Mesendoderm (in vitro differentiated cells): Measurements from ENCODE around the gene SGPL1.

ENCODE experiments used
- DNase-seq: peaks from one replicate; pipeline ENCODE4 v3.0.0; 2013
- H2AK5ac ChIP-seq: 2 replicates; pipeline ENCODE4 v1.6.1; 2013; ENCODE audit warnings: low read length, inconsistent platforms
- H2BK120ac ChIP-seq: 2 replicates; pipeline ENCODE4 v1.6.1; 2013; ENCODE audit warnings: low read depth, mild to moderate bottlenecking, low read length, moderate library complexity, mixed read lengths
- H2BK15ac ChIP-seq: replicated peaks from 2 replicates; pipeline ENCODE4 v1.6.1; 2013; ENCODE audit warnings: low read depth, mild to moderate bottlenecking, moderate library complexity
- H2BK5ac ChIP-seq: 2 replicates; pipeline ENCODE4 v1.6.1; 2013; ENCODE audit warnings: low read length, inconsistent platforms
- H3K18ac ChIP-seq: 2 replicates; pipeline ENCODE4 v1.6.1; 2013; ENCODE audit warnings: mild to moderate bottlenecking, low read length, mixed read lengths
- H3K23ac ChIP-seq: one replicate; pipeline ENCODE4 v1.6.1; 2013; ENCODE audit warnings: low read length
- H3K27ac ChIP-seq: 2 replicates; pipeline ENCODE4 v1.5.1; 2013; ENCODE audit warnings: low read depth, mild to moderate bottlenecking, inconsistent platforms, low read length, moderate library complexity
- H3K27me3 ChIP-seq: 2 replicates; pipeline ENCODE4 v1.6.1; 2013; ENCODE audit warnings: low read length, control low read depth, mild to moderate bottlenecking, inconsistent platforms; ENCODE audit not compliant: insufficient read depth, poor library complexity
- H3K36me3 ChIP-seq: 2 replicates; pipeline ENCODE4 v1.6.1; 2013; ENCODE audit warnings: low read length, inconsistent platforms; ENCODE audit not compliant: control insufficient read depth, insufficient read depth
- H3K4ac ChIP-seq: one replicate; pipeline ENCODE4 v1.6.1; 2013; ENCODE audit warnings: low read depth, mild to moderate bottlenecking, low read length, moderate library complexity
- H3K4me1 ChIP-seq: 2 replicates; pipeline ENCODE4 v1.6.1; 2013; ENCODE audit warnings: low read depth, low read length, inconsistent platforms; ENCODE audit not compliant: control insufficient read depth
- H3K4me2 ChIP-seq: 2 replicates; pipeline ENCODE4 v1.6.1; 2013; ENCODE audit warnings: low read length
- H3K4me3 ChIP-seq: 2 replicates; pipeline ENCODE4 v1.5.1; 2013; ENCODE audit warnings: mild to moderate bottlenecking, low read length
- H3K56ac ChIP-seq: one replicate; pipeline ENCODE4 v1.6.1; 2013; ENCODE audit warnings: low read length
- H3K79me1 ChIP-seq: 2 replicates; pipeline ENCODE4 v1.6.1; 2013; ENCODE audit warnings: low read length, inconsistent platforms
- H3K79me2 ChIP-seq: 2 replicates; pipeline ENCODE4 v1.6.1; 2013; ENCODE audit warnings: mild to moderate bottlenecking, low read length; ENCODE audit not compliant: control insufficient read depth, insufficient read depth
- H3K9ac ChIP-seq: 2 replicates; pipeline ENCODE4 v1.6.1; 2013; ENCODE audit warnings: low read length, inconsistent platforms
- H4K5ac ChIP-seq: one replicate; pipeline ENCODE4 v1.6.1; 2013; ENCODE audit warnings: low read length
- H4K8ac ChIP-seq: one replicate; pipeline ENCODE4 v1.6.1; 2013; ENCODE audit warnings: low read depth, mild to moderate bottlenecking, control low read depth, low read length, moderate library complexity
- WGBS: extraction: QIAGEN DNeasy Blood & Tissue Kit; methylation state at CpG from one replicate; pipeline ENCODE4 v1.1.7; 2013; ENCODE audit warnings: low lambda C conversion rate, missing lambda C conversion rate; ENCODE audit not compliant: insufficient coverage; ENCODE audit errors: extremely low coverage; 5-methylcytosine and 5-hydroxymethylcytosine counted together

The SGPL1 gene

GRCh38 chr10:70885931-70886903 is 70.5 kb downstream of the SGPL1 start:
- H3K23ac ChIP-seq: no peak overlapping the region
- H3K79me1 ChIP-seq: no peaks in the 10 kb centered on the region
- no peak overlapping the region for H3K56ac ChIP-seq
- H2BK5ac ChIP-seq: no peak overlapping the region
- H3K18ac ChIP-seq: no peak overlapping the region
- no peak overlapping the region for H4K5ac ChIP-seq
- H4K8ac ChIP-seq: no peak overlapping the region
- no peak overlapping the region for H2AK5ac ChIP-seq
- H3K4me1 ChIP-seq: peaks cover 5% of the 10 kb centered on the region
- H3K9ac ChIP-seq: no peak overlapping the region
- no CpG with 5 or more reads among the region's 18 CpGs for WGBS
- H3K4ac ChIP-seq: no peak overlapping the region
- H2BK15ac ChIP-seq: no peak overlapping the region
- no peak overlapping the region for H3K4me3 ChIP-seq
- no peaks in the 10 kb centered on the region for H3K36me3 ChIP-seq
- H2BK120ac ChIP-seq: no peak overlapping the region
- no peak for DNase-seq
- no peaks in the 10 kb centered on the region for H3K27me3 ChIP-seq
- no peak overlapping the region for H3K27ac ChIP-seq
- H3K79me2 ChIP-seq: no peaks in the 10 kb centered on the region
- H3K4me2 ChIP-seq: no peak overlapping the region

DNA sequence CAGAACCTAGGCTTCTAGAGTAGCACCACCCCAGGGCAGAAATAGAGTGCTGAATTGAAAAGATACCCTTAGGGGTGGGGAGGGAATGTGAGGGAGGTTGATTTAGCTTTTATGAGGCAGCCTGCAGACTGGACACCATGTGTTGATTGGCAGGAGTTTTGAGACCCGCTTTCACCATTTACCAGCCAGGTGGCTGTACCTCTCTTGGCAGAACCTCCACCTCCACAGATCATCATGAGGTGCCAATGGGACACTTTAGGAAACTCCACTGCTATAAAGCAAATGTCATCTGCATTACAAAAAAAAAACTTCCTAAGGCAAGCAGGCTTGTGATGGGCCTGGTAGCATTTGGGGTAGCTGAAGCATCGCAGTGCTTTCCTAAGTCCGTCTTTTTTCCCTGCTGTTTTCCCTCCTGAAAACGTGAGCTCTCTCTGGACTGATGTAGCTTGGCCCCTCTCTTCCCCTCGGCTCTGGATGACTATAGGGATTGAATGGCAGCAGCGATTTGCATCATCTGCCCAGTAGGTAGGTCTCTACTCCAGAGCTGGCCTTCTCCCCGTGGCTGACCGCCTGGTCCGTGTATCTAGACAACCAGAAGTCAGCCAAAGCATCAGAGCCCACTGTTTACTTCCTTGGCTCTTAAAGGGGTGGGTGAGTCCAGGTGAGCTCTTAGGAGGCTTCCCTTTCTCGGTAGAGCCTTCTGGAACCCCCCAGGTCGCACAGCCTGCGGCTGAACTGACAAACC is 71.3 kb downstream of the SGPL1 start:
- Histone ChIP-seq H3K79me2 (no peaks in the 10 kb centered on the region), H3K4me3 (peak overlapping the region; percentile 43), H3K27me3 (no peaks in the 10 kb centered on the region), H2BK15ac (no peak overlapping the region), H3K4me1 (peaks cover 7% of the 10 kb centered on the region), H4K5ac (no peak overlapping the region), H4K8ac (peak overlapping the region; percentile 84), H3K4ac (no peak overlapping the region), H3K36me3 (no peaks in the 10 kb centered on the region), H2BK120ac (no peak overlapping the region), H3K56ac (peak overlapping the region; percentile 98), H3K79me1 (no peaks in the 10 kb centered on the region), H3K18ac (peak overlapping the region; percentile 62), H3K23ac (peak overlapping the region; percentile 29), H3K4me2 (peak overlapping the region; percentile 57), H3K9ac (peak overlapping the region; percentile 93), H2BK5ac (peak overlapping the region; percentile 11), H2AK5ac (no peak overlapping the region), H3K27ac (peak overlapping the region; percentile 44)
- no CpG with 5 or more reads among the region's 12 CpGs for WGBS
- DNase-seq: peak; percentile 30

DNA sequence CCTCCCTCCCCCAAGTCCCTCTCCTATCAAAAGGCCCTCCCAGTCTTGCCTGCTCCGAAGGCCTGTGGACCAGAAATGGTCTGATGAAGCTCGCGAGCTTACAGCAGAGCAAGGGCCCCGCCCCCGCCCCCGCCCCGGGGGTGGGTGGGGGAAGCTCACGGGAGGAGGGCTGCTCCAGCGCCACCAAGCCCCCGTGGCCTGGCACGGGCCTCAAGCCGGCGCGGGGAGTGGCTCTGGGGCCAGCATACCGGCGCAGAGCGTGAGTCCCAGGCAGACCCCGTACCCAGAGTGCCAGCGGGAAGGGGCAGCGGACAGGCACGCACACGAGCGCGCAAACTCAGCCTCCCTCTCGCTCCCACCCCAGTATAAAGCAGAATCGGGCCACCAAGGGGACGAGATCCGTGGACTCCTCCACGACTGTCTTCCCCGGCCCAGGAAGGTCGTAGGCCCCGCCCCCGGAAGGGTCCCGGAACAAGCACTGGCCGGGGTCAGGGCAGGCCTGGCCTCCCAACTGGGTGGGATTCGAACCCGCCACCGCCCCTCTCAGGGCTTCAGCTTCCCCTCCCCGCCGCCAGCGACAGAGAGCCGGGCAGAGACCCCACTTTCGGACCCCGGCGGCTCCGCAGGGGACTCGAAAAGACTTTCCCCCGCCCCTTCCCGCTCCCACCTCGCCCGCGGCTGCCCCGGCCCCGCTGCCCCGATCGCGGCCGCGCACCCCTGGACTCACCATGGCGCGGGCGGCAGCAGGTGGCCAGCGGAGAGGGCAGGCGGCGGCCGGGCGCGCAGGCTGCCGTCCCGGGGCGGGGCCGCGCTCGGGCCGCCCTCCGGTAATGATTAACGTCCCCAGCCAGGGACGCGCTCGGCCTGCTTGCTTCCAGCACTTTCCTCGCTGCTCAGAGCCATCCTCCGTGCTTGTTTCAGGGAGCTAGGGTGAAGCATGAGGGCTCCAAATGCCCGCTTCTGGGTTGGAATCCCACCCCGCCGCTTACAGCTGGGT is 72.4 kb downstream of the SGPL1 start, which contains the start of gene PCBD1:
PCBD1 (minus strand) TSS at position 762 of the 997 bp plus-strand sequence; CDS start at position 730, 32 bp downstream.
- no peak within 1 kb of the TSS for H2BK120ac ChIP-seq
- H3K36me3 ChIP-seq: no peaks in the 10 kb centered on the region
- H3K4ac ChIP-seq: peak within 1 kb of the TSS; percentile 44
- peak within 1 kb of the TSS; percentile 92 for H3K27ac ChIP-seq
- DNase-seq: peak; percentile 84
- H3K79me2 ChIP-seq: no peaks in the 10 kb centered on the region
- peak within 1 kb of the TSS; percentile 11 for H2BK5ac ChIP-seq
- no peak within 1 kb of the TSS for H2AK5ac ChIP-seq
- peak within 1 kb of the TSS; percentile 82 for H3K4me2 ChIP-seq
- no peaks in the 10 kb centered on the region for H3K79me1 ChIP-seq
- peak within 1 kb of the TSS; percentile 93 for H3K9ac ChIP-seq
- no CpG with 5 or more reads among the region's 85 CpGs for WGBS
- H3K56ac ChIP-seq: peak within 1 kb of the TSS; percentile 98
- H4K8ac ChIP-seq: peak within 1 kb of the TSS; percentile 84
- H3K27me3 ChIP-seq: no peaks in the 10 kb centered on the region
- peak within 1 kb of the TSS; percentile 90 for H3K18ac ChIP-seq
- H3K4me3 ChIP-seq: peak within 1 kb of the TSS; percentile 77
- H4K5ac ChIP-seq: no peak within 1 kb of the TSS
- no peak within 1 kb of the TSS for H2BK15ac ChIP-seq
- H3K23ac ChIP-seq: peak within 1 kb of the TSS; percentile 29
- H3K4me1 ChIP-seq: peaks cover 11% of the 10 kb centered on the region

DNA sequence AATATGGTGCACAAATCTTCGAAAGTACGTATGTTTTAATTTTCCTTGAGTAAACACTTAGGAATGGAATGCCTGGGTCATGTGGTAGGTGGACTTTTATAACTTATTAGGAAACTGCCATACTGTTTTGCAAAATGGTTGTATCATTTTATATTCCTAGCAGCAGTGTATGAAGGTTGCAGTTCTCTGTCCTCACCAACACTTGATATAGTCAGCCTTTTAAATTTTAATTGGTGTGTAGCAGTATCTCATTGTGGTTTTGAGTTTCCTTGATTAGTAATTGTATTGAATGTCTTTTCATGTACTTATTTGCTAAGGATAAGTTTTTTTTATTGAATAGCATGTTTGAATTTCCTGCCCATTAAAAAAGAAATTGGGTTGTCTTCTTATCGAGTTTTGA is 73.5 kb downstream of the SGPL1 start:
- H3K79me1 ChIP-seq: no peaks in the 10 kb centered on the region
- no peak overlapping the region for H3K56ac ChIP-seq
- H2BK120ac ChIP-seq: no peak overlapping the region
- H3K18ac ChIP-seq: no peak overlapping the region
- no CpG with 5 or more reads among the region's 3 CpGs for WGBS
- no peak overlapping the region for H3K23ac ChIP-seq
- H3K36me3 ChIP-seq: no peaks in the 10 kb centered on the region
- no peak overlapping the region for H2BK15ac ChIP-seq
- H4K5ac ChIP-seq: no peak overlapping the region
- H3K4me1 ChIP-seq: peaks cover 11% of the 10 kb centered on the region
- H3K27me3 ChIP-seq: no peaks in the 10 kb centered on the region
- no peak overlapping the region for H2BK5ac ChIP-seq
- H2AK5ac ChIP-seq: no peak overlapping the region
- no peak overlapping the region for H3K4ac ChIP-seq
- H4K8ac ChIP-seq: no peak overlapping the region
- no peak overlapping the region for H3K4me2 ChIP-seq
- no peak overlapping the region for H3K4me3 ChIP-seq
- DNase-seq: no peak
- no peak overlapping the region for H3K9ac ChIP-seq
- H3K79me2 ChIP-seq: no peaks in the 10 kb centered on the region
- H3K27ac ChIP-seq: no peak overlapping the region

DNA sequence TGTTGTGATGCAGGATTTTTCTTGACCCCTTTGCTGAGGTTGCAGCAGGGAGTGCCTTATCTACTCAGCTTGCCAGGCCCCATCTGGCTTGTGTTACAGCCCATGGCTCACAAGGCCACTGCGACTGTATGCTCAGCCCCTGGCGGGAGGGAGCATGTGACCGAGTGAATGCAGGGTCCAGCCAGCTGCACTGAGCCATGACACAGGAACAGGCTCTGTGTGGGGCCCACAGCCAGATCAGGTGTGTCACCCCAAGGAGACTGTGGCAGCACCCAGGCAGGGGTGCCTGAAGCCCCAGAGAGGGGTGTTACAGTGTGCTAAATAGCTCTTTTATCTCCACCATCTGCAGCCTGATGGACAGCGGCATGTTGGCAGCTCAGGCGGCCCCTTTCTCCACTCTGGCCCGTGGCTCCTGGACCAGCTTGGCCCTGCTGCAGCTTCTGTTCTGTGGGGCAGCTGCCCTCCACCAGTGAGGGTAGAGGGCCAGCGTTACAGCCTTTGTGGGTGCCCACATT is 75.2 kb downstream of the SGPL1 start:
- Histone ChIP-seq H3K23ac (no peak overlapping the region), H3K79me2 (no peaks in the 10 kb centered on the region), H3K4me1 (peaks cover 11% of the 10 kb centered on the region), H3K9ac (no peak overlapping the region), H4K8ac (no peak overlapping the region), H4K5ac (no peak overlapping the region), H3K79me1 (no peaks in the 10 kb centered on the region), H3K27ac (no peak overlapping the region), H3K27me3 (no peaks in the 10 kb centered on the region), H2BK120ac (no peak overlapping the region), H3K4me2 (no peak overlapping the region), H3K4ac (no peak overlapping the region), H2BK5ac (no peak overlapping the region), H3K56ac (no peak overlapping the region), H3K36me3 (no peaks in the 10 kb centered on the region), H2AK5ac (no peak overlapping the region), H3K18ac (peak overlapping the region; percentile 56), H3K4me3 (no peak overlapping the region), H2BK15ac (no peak overlapping the region)
- DNase-seq: peak; percentile 58
- WGBS: no CpG with 5 or more reads among the region's 7 CpGs
